HG03354 (cell line): ENCODE measurements around the gene GRK1.

ENCODE experiments used
- ATAC-seq: cut with Tn5 transposase; IDR thresholded peaks from one replicate; pipeline ENCODE4 v1.9.1; 2021; ENCODE audit warnings: mild to moderate bottlenecking; ENCODE audit not compliant: unreplicated experiment, poor library complexity, severe bottlenecking

The GRK1 gene

GRCh38 chr13:113767366-113767765, 100.3 kb downstream of the GRK1 start:
- ATAC-seq = no peak

GRCh38 chr13:113768018-113768905, 101.2 kb downstream of the GRK1 start:
- no peak for ATAC-seq

- no peak for ATAC-seq
Measured at GRCh38 chr13:113769106-113769505, 102.1 kb downstream of the GRK1 start.

GRCh38 chr13:113769881-113770280, 102.9 kb downstream of the GRK1 start:
- no peak for ATAC-seq

GRCh38 chr13:113770441-113770840, 103.4 kb downstream of the GRK1 start:
- no peak for ATAC-seq

GRCh38 chr13:113770937-113771336, 103.9 kb downstream of the GRK1 start:
- ATAC-seq = no peak

- ATAC-seq = no peak
Measured at GRCh38 chr13:113771709-113772331, 104.8 kb downstream of the GRK1 start.

- no peak for ATAC-seq
Measured at GRCh38 chr13:113774177-113775107, 107.4 kb downstream of the GRK1 start.

GRCh38 chr13:113775451-113776145, 108.6 kb downstream of the GRK1 start:
- ATAC-seq = no peak

- ATAC-seq = no peak
Measured at GRCh38 chr13:113776231-113777125, 109.5 kb downstream of the GRK1 start.

- no peak for ATAC-seq
Measured at GRCh38 chr13:113777311-113778260, 110.6 kb downstream of the GRK1 start.

- ATAC-seq = no peak
Measured at GRCh38 chr13:113781571-113781970, 114.6 kb downstream of the GRK1 start.

GRCh38 chr13:113782472-113782871, 115.5 kb downstream of the GRK1 start:
- no peak for ATAC-seq

GRCh38 chr13:113783200-113783881, 116.3 kb downstream of the GRK1 start:
- no peak for ATAC-seq

- ATAC-seq = no peak
Measured at GRCh38 chr13:113783966-113784644, 117.1 kb downstream of the GRK1 start.

GRCh38 chr13:113784645-113785024, 117.6 kb downstream of the GRK1 start:
- ATAC-seq = no peak
